Fibroblast of villous mesenchyme (primary cell): ENCODE data around the gene FOSL2. TPM values are rescaled to one million over a fixed set of nuclear protein-coding genes. Genes with fewer than 3 reads are reported as not detected.

Experiments used
- DNase-seq: peaks from one replicate; pipeline ENCODE4 v3.0.0-alpha.2; 2010; ENCODE audit warnings: low read depth
- H3K4me3 ChIP-seq: 2 replicates; pipeline ENCODE4 v1.5.1; 2011; ENCODE audit warnings: low read depth, mild to moderate bottlenecking, low read length
- CTCF ChIP-seq: IDR thresholded peaks from 2 replicates; pipeline ENCODE4 v1.5.1; 2012; ENCODE audit warnings: low read depth, mild to moderate bottlenecking, low read length; ENCODE audit not compliant: insufficient read depth
- total RNA-seq: library from RNA; depleted of rRNA; stranded (reverse); fragments of >200 nt; gene quantifications from 2 replicates; pipeline ENCODE4 v1.2.3, GENCODE V29; 2012

FOSL2 gene
- total RNA-seq, 1 donor = 81.6 TPM

GRCh38 chr2:28361991-28362710, 30.5 kb upstream of the FOSL2 start:
- DNase-seq = no peak
- H3K4me3 ChIP-seq = no peak overlapping the region
- TF ChIP-seq CTCF = no peak

GRCh38 chr2:28362991-28363521, 29.6 kb upstream of the FOSL2 start:
- no peak for DNase-seq
- TF ChIP-seq CTCF = no peak
- H3K4me3 ChIP-seq = no peak overlapping the region

GRCh38 chr2:28363686-28364280, 28.9 kb upstream of the FOSL2 start:
- no peak for TF ChIP-seq CTCF
- DNase-seq = no peak
- H3K4me3 ChIP-seq = no peak overlapping the region

- no peak for DNase-seq
- TF ChIP-seq CTCF = no peak
- no peak overlapping the region for H3K4me3 ChIP-seq
Observed at GRCh38 chr2:28364610-28365009, 28.0 kb upstream of the FOSL2 start.

- DNase-seq = peak; percentile 36
- H3K4me3 ChIP-seq = no peak overlapping the region
- TF ChIP-seq CTCF = no peak
Observed at GRCh38 chr2:28365158-28365557, 27.5 kb upstream of the FOSL2 start.

GRCh38 chr2:28366149-28366495, 26.5 kb upstream of the FOSL2 start:
- TF ChIP-seq CTCF = no peak
- DNase-seq = no peak
- no peak overlapping the region for H3K4me3 ChIP-seq
